ENCODE data around the gene PYGM. TPM values are rescaled to one million over a fixed set of nuclear protein-coding genes. Genes with fewer than 3 reads are reported as not detected.

PYGM gene
- total RNA-seq, 6 experiments from 2014 or later: 0.11 to 0.21 (median 0.13) TPM; not detected in 2

DNA sequence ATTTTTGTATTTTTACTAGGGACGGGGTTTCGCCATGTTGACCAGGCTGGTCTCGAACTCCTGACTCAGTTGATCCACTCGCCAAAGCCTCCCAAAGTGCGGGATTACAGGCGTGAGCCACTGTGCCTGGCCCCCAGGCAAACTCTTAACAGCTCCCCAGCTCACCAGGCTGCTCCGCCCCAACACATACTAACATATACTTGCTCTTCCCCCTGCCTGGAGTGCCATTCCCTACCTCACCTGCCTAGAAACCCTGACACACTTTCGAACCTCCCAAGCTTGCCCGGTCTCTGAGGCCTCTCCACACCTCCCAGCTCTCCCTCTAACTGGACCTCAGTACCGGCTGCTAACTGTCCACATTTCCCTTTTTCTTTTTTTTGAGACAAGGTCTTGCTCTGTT lies 34.8 kb upstream of the PYGM start:
- Mint-ChIP-seq H3K27me3 (ENCODE audit: insufficient read depth) (no peaks in the 10 kb centered on the region; the same call in none of the 2 replicates), H3K9me3 (no peaks in the 10 kb centered on the region), H3K36me3 (ENCODE audit: low read depth) (no peaks in the 10 kb centered on the region; the same call in 1 of the 2 replicates), H3K27ac (no peak overlapping the region), H3K4me3 (no peak overlapping the region), H3K4me1 (ENCODE audit: low read depth) (no peaks in the 10 kb centered on the region)
- TF ChIP-seq, protein P1, sequence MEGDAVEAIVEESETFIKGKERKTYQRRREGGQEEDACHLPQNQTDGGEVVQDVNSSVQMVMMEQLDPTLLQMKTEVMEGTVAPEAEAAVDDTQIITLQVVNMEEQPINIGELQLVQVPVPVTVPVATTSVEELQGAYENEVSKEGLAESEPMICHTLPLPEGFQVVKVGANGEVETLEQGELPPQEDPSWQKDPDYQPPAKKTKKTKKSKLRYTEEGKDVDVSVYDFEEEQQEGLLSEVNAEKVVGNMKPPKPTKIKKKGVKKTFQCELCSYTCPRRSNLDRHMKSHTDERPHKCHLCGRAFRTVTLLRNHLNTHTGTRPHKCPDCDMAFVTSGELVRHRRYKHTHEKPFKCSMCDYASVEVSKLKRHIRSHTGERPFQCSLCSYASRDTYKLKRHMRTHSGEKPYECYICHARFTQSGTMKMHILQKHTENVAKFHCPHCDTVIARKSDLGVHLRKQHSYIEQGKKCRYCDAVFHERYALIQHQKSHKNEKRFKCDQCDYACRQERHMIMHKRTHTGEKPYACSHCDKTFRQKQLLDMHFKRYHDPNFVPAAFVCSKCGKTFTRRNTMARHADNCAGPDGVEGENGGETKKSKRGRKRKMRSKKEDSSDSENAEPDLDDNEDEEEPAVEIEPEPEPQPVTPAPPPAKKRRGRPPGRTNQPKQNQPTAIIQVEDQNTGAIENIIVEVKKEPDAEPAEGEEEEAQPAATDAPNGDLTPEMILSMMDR (IDR thresholded peaks at IDR 0.05): no peak
- no peak for DNase-seq

DNA sequence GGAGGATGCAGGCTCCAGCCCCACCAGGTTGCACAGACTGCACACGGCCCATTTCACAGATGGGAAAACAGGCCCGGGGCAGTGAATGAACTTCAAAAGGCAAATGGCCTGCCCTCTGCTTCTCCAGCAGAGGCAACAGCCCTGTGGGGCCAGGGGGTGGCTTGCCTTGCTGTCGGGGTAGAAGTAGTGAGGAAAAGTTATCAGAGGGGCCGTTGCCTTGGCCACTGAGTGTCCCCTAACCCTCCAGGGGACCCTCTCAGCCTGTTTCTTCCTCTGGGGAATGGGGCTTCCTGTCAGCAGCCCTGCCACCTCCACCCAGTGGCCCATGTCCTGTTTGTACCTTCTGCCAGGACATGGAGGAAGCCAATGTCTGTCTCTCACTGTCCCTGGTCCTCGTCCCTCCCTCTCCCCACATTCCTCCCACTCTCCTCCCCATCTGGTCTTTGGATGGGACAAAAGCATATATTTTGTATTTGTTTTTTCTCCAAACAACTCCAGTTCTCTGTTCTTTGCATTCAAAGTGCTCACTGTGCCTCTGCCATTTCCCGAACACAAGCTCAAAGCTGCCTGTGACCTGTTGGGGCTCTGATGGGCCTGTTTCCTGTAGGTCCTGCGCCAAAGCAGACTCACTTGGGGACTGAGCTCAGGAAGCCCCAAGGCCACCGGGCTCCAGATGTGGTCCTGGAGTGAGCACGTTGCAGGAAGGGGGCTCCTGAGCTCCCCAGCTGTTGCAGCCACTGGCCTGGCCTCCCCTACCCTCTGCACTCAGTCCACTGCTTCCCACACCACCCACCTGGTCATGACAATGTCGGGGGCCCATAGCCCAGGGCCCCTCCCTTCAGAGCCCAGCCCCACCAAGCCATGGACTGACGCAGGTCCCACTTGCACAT lies 33.7 kb upstream of the PYGM start:
- Mint-ChIP-seq H3K4me1 (ENCODE audit: low read depth) (no peaks in the 10 kb centered on the region), H3K27me3 (ENCODE audit: insufficient read depth) (no peaks in the 10 kb centered on the region; the same call in none of the 2 replicates), H3K36me3 (ENCODE audit: low read depth) (no peaks in the 10 kb centered on the region; the same call in 1 of the 2 replicates), H3K9me3 (no peaks in the 10 kb centered on the region), H3K27ac (no peak overlapping the region), H3K4me3 (no peak overlapping the region)
- TF ChIP-seq, protein P1 (IDR thresholded peaks at IDR 0.05): no peak
- DNase-seq: no peak

DNA sequence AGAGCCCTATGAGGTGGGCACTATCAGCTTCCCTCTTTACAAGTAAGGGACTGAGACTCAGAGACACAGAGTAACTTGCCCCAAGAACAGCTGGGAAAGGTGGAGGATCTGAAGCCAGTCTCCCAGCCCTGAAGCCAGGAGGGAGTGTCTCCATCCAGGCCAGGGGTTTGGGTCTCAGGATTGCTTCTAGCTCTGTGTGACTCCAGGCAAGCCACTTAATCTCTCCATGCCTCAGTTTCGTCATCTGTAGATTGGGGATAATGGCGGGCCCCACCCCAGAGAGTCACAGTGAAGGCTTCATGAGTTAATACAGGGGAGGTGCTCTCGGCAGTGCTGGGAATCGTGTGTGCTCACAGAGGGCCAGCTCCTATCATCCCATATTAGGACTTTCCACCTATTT lies 32.7 kb upstream of the PYGM start:
- H3K36me3 Mint-ChIP-seq (ENCODE audit: low read depth): no peaks in the 10 kb centered on the region; the same call in 1 of the 2 replicates
- no peak for DNase-seq
- H3K4me3 Mint-ChIP-seq: no peak overlapping the region

DNA sequence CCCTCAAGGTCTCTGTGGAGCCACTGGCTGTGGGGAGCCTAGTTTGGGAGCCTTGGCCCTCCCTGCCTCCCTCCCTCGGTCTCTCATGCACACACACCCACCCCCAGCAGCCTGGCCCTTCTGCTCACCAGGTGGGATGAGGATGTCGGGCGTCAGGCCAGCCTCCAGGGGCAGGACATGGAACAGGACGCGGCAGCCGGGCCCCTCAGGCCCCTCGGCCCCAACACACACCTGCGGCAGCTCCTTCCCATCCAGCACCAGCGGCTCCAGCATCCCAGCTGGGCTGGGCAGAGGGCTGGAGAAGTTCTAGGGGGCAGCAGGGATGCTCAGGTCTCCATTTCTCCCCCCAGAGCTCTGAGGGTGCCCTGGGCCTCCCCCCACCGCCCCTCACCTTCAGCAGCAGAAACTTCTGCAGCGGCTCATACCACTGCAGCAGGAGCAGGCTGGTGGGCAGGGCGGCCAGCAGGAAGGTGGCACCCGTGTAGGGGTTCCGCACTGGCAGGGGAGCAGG lies 32.1 kb upstream of the PYGM start:
- Mint-ChIP-seq H3K27me3 (ENCODE audit: insufficient read depth) (peaks cover 1% of the 10 kb centered on the region), H3K9me3 (no peaks in the 10 kb centered on the region)
- TF ChIP-seq, protein P1 (IDR thresholded peaks at IDR 0.05): no peak

More for the DNA sequence above, 32.7 kb upstream of the PYGM start:
- Mint-ChIP-seq H3K9me3 (no peaks in the 10 kb centered on the region), H3K27ac (no peak overlapping the region), H3K4me1 (ENCODE audit: low read depth) (no peaks in the 10 kb centered on the region), H3K27me3 (ENCODE audit: insufficient read depth) (peaks cover under 1% of the 10 kb centered on the region)
- TF ChIP-seq, protein P1 (IDR thresholded peaks at IDR 0.05): no peak

DNA sequence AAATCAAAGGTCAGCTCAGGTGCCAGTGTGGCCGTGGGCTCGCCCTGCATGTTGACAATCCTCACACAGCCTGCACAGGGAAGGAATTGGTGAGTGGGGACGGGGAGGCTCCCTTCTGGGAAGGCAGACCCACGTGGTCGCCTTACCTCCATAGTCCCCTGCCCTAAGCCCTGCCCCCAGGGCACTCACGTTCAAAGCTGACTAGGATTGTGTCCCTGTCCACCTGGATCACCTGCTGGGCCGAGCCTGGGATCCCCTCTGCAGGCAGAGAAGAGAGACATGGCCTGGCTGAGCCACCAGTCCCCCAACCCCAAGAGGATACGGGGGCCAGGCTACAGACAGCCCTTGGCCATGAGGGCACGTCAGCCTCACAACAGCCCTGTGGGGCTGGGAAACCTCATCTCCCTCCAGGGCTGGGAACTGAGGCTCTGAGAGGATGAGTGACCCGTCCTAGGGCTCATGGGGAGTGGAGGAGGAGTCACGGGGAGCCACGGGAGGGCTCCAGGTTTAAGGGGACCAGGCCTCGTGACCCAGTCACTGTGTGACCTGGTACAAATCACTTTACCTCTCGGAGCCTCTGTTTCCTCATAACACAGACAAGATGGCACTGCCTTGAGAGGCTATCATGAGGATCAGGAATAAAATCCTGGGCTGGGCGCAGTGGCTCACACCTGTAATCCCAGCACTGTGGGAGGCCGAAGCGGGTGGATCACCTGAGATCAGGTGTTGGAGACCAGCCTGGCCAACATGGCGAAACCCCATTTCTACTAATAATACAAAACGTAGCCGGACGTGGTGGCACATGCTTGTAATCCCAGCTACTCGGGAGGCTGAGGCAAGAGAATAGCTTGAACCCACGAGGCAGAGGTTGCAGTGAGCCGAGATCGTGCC lies 30.7 kb upstream of the PYGM start:
- Mint-ChIP-seq H3K4me1 (ENCODE audit: low read depth) (no peaks in the 10 kb centered on the region), H3K27ac (no peak overlapping the region), H3K4me3 (no peak overlapping the region), H3K9me3 (no peaks in the 10 kb centered on the region), H3K36me3 (ENCODE audit: low read depth) (no peaks in the 10 kb centered on the region), H3K27me3 (ENCODE audit: insufficient read depth) (peaks cover 1% of the 10 kb centered on the region)
- no peak for DNase-seq
- TF ChIP-seq, protein P1 (IDR thresholded peaks at IDR 0.05): no peak

More for the DNA sequence above, 32.1 kb upstream of the PYGM start:
- Mint-ChIP-seq H3K27ac (no peak overlapping the region), H3K4me1 (ENCODE audit: low read depth) (no peaks in the 10 kb centered on the region), H3K4me3 (no peak overlapping the region), H3K36me3 (ENCODE audit: low read depth) (no peaks in the 10 kb centered on the region; the same call in 1 of the 2 replicates)
- DNase-seq: no peak

All from HFFc6 (cell line).